Neural crest cell (in vitro differentiated cells): ENCODE results near the gene ABLIM2. TPM values are rescaled to one million over a fixed set of nuclear protein-coding genes. Genes with fewer than 3 reads are reported as not detected.

ENCODE experiments used
- DNase-seq: peaks from one replicate; pipeline ENCODE4 v3.0.0; 2021; ENCODE audit warnings: low read depth, mixed read lengths, low spot score
- H3K27ac Mint-ChIP-seq: one replicate; pipeline ENCODE4 v1.8.0; 2021; ENCODE audit warnings: mild to moderate bottlenecking, mixed read lengths; ENCODE audit not compliant: unreplicated experiment
- H3K27me3 Mint-ChIP-seq: 2 replicates; pipeline ENCODE4 v1.8.0; 2021; ENCODE audit warnings: low read depth, mild to moderate bottlenecking, mixed read lengths
- H3K36me3 Mint-ChIP-seq: 2 replicates; pipeline ENCODE4 v1.8.0; 2021; ENCODE audit warnings: low read depth, mild to moderate bottlenecking, mixed read lengths
- H3K4me1 Mint-ChIP-seq: 2 replicates; pipeline ENCODE4 v1.8.0; 2021; ENCODE audit warnings: mixed read lengths
- H3K4me3 Mint-ChIP-seq: one replicate; pipeline ENCODE4 v1.8.0; 2021; ENCODE audit warnings: mild to moderate bottlenecking, mixed read lengths
- H3K9me3 Mint-ChIP-seq: 2 replicates; pipeline ENCODE4 v1.8.0; 2021; ENCODE audit warnings: mixed read lengths
- total RNA-seq: library from RNA; stranded (reverse); gene quantifications from 2 replicates; pipeline ENCODE4 v1.2.1, GENCODE V29; 2021
- TF ChIP-seq, protein P1 (sequence below): fragments of 200-600 bp; sonication (generic); conservative IDR thresholded peaks from 2 replicates; pipeline ENCODE4 v1.5.0; 2021; ENCODE audit warnings: antibody characterized with exemption, mild to moderate bottlenecking

Gene ABLIM2
- total RNA-seq, 1 donor from 2014 or later: 3.8 TPM

DNA sequence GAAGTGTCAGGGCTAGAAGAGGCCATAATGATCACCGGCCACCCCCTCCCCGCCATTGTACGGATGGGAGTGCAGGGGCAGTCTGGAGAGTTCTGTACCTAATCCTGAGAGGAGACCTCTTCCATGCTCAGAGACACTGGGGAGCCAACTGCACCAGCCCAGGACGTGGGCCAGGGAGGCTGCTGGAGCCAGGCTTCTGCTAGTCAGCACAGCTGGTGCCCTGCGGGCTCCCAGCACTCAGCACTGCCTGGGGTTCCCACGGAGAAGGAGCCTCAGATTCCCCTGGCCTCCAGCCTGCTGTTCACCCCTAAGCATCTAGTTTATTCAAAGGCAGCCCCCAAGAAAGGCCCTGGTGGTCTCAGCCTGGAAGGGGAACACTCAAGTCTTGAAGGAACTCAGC, 28.8 kb downstream of the ABLIM2 start:
- Mint-ChIP-seq H3K36me3 (no peaks in the 10 kb centered on the region), H3K4me1 (peaks cover 20% of the 10 kb centered on the region), H3K9me3 (no peaks in the 10 kb centered on the region), H3K27ac (no peak overlapping the region), H3K27me3 (no peaks in the 10 kb centered on the region), H3K4me3 (no peak overlapping the region)
- TF ChIP-seq, protein P1, sequence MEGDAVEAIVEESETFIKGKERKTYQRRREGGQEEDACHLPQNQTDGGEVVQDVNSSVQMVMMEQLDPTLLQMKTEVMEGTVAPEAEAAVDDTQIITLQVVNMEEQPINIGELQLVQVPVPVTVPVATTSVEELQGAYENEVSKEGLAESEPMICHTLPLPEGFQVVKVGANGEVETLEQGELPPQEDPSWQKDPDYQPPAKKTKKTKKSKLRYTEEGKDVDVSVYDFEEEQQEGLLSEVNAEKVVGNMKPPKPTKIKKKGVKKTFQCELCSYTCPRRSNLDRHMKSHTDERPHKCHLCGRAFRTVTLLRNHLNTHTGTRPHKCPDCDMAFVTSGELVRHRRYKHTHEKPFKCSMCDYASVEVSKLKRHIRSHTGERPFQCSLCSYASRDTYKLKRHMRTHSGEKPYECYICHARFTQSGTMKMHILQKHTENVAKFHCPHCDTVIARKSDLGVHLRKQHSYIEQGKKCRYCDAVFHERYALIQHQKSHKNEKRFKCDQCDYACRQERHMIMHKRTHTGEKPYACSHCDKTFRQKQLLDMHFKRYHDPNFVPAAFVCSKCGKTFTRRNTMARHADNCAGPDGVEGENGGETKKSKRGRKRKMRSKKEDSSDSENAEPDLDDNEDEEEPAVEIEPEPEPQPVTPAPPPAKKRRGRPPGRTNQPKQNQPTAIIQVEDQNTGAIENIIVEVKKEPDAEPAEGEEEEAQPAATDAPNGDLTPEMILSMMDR: no peak
- no peak for DNase-seq

DNA sequence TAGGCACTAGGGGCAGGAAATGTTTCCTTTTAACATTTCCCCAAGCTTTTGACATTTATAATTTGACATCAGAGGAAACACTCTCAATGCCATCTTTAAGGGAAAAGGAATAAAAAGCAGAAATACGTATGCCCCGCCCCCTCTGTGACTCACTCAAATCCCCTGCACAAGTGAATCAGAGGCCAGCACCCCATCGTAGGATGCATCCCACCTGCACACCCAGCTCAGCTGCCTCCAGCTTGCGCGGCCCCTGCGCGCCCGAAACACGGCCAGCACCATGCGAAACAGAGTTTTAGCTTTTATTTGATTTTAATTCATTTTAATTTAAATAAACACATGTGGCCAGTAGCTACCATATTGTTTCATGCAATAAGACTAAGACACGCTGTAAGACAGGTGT, 29.5 kb downstream of the ABLIM2 start:
- no peak for DNase-seq
- TF ChIP-seq, protein P1: no peak
- Mint-ChIP-seq H3K27me3 (no peaks in the 10 kb centered on the region), H3K9me3 (no peaks in the 10 kb centered on the region), H3K27ac (no peak overlapping the region), H3K4me1 (peaks cover 15% of the 10 kb centered on the region), H3K4me3 (no peak overlapping the region), H3K36me3 (no peaks in the 10 kb centered on the region)

DNA sequence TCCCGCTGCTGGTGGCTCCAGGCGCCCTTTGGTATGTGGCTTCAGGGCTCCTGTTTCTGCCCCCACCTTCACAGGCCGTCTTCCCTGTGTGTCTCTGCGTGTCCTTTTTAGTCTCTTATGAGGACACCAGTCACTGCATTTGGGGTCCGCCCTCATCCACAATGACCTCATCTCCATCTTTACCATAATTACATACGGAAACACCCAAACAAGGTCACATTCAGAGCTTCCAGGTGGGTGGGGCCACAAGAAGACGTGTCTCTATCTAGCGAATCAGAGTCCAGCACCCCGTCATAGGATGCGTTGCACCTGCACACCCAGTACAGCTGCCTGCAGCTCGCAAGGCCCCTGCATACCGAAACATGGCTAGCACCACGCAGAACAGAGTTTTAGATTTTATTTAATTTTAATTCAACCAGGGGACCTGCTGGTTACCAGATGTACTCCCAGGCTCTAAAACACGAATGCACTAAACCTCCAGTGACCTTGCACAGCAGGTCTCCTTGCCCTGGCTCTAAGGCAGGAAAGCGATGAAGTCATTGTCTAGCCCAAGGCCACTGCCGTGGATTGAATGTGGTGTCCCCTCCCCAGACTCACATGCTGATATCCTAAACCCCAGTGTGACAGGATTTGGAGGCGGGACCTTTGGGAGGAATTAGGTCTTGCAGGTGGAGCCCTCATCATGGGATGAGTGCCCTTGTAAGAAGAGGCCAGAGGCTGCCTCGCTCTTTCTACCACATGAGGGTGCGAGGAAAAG, 30.3 kb downstream of the ABLIM2 start:
- Mint-ChIP-seq H3K27ac (peak overlapping the region; percentile 84), H3K36me3 (no peaks in the 10 kb centered on the region), H3K27me3 (no peaks in the 10 kb centered on the region), H3K9me3 (no peaks in the 10 kb centered on the region), H3K4me3 (no peak overlapping the region), H3K4me1 (peaks cover 14% of the 10 kb centered on the region)
- no peak for DNase-seq
- TF ChIP-seq, protein P1: no peak

DNA sequence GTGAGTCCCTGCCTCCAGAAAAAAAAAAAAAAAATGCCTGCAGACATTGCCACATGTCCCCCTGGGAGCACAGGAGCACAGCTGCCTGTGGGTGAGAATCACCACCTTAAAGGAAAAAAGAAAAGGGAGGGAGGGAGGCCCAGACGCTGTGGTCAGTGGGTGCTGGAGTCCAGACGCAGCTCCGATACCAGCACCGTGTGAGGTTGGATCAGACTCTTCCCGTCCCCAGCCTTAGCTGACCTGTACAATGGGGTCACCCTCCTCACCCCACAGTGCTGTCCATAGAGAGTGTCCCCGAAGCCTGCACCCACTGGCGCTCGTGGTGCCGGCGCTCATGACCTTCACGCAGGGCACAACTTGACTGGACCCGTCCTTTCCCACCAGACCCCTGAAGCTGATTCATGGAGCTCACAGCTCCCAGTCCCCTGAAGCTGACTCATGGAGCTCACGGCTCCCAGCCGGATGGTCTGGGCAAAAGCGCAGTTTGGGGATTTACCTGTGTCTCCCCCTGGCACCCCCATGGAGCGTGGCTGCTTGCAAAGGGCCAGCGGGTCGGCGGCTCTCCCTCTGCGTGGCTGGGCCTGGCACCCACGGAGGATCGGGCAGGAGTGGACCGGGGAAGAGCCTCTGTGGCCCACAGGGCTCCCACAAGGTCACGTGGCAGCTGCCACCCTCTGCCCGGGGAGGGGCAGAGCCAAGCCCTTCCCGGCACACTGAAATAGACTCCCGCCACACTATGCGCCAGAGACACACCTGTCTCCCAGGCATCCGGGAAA, 31.4 kb downstream of the ABLIM2 start:
- TF ChIP-seq, protein P1: no peak
- Mint-ChIP-seq H3K9me3 (no peaks in the 10 kb centered on the region), H3K4me3 (no peak overlapping the region), H3K36me3 (no peaks in the 10 kb centered on the region), H3K27ac (peak overlapping the region; percentile 6), H3K27me3 (no peaks in the 10 kb centered on the region), H3K4me1 (peaks cover 14% of the 10 kb centered on the region)
- no peak for DNase-seq

DNA sequence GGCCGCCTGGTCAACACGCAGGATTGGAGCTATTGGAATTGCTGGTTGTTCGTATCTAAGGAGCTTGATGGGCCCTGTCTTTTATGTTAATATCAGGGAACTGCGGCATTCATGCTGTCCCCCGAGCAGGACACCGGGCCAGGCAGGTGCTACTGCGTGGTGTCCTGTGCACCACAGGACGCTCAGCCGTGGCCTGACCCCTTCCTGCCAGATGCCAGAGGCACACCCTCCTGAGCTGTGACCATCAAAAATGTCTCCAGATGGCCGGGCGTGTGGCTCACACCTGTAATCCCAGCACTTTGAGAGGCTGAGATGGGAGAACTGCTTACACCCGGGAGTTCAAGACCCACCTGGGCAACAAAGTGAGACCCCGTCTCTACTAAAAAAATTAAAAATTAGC, 32.1 kb downstream of the ABLIM2 start:
- Mint-ChIP-seq H3K27ac (no peak overlapping the region), H3K27me3 (no peaks in the 10 kb centered on the region), H3K4me1 (peaks cover 14% of the 10 kb centered on the region), H3K36me3 (no peaks in the 10 kb centered on the region), H3K4me3 (no peak overlapping the region), H3K9me3 (no peaks in the 10 kb centered on the region)
- DNase-seq: no peak
- TF ChIP-seq, protein P1: no peak
